ENCODE results near the gene MTR.

The MTR gene

DNA sequence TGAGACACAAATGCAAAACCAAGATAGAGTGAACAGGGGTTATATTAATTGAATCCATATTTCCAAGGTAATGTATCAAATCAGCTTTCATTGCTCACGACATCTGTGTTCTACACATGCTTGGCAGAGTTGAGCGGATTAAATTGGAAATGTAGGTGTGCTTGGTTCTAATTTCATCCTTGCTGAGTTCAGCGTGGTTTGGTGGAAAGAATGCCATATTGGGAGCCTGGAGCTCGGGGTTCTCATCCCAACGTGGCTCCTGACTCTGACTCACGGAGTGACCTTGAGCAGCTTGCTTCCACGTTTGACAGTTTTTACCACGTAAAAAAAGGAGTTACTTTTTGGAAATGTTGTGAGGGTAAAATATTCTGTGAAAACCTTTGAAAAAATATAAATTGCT, 92.0 kb downstream of the MTR start:
- TF ChIP-seq, protein P1, sequence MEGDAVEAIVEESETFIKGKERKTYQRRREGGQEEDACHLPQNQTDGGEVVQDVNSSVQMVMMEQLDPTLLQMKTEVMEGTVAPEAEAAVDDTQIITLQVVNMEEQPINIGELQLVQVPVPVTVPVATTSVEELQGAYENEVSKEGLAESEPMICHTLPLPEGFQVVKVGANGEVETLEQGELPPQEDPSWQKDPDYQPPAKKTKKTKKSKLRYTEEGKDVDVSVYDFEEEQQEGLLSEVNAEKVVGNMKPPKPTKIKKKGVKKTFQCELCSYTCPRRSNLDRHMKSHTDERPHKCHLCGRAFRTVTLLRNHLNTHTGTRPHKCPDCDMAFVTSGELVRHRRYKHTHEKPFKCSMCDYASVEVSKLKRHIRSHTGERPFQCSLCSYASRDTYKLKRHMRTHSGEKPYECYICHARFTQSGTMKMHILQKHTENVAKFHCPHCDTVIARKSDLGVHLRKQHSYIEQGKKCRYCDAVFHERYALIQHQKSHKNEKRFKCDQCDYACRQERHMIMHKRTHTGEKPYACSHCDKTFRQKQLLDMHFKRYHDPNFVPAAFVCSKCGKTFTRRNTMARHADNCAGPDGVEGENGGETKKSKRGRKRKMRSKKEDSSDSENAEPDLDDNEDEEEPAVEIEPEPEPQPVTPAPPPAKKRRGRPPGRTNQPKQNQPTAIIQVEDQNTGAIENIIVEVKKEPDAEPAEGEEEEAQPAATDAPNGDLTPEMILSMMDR (IDR thresholded peaks at IDR 0.05; ENCODE audit: insufficient read depth, low read depth, low read length, missing control alignments) = no peak
- no peak for DNase-seq (ENCODE audit: low read depth)
- no peak overlapping the region for H3K4me3 ChIP-seq (ENCODE audit: low read length)

DNA sequence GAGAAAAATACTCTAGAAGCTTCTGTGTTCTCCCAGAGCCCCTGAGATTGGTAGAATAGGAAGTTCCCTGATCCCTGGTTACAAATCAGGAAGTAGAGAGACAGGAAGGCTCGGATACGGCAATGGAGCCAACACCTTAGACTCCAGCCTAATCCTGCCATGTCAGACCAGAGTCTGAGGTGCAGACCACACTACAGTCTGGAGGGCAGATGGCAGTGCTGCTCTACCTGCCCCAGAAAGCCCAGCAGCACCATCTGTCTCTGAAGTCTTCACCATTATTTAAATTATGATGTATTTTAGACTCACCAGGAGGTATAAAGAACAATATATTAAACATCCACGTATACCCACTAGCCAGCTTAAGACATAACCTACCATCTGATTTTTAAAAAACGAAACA, 93.0 kb downstream of the MTR start:
- DNase-seq (ENCODE audit: low read depth) = no peak
- no peak overlapping the region for H3K4me3 ChIP-seq (ENCODE audit: low read length)
- TF ChIP-seq, protein P1 (IDR thresholded peaks at IDR 0.05; ENCODE audit: insufficient read depth, low read depth, low read length, missing control alignments) = no peak

DNA sequence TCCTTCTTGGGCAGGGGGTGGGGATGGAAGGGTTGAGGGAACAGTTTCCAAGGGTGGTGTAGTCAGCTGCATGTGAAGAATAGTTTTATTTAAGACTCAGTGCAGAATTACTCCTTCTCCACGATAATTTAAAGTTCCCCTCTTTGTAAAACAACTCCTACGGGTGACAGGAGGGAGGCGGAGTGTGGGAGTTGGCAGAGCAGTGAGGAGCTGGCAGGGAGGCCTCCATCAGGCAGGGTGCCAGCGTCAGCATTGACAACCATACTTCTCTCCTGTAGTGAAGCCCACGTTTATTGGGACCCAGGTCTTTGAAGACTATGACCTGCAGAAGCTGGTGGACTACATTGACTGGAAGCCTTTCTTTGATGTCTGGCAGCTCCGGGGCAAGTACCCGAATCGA, 93.8 kb downstream of the MTR start:
- no peak overlapping the region for H3K4me3 ChIP-seq (ENCODE audit: low read length)
- TF ChIP-seq, protein P1 (IDR thresholded peaks at IDR 0.05; ENCODE audit: insufficient read depth, low read depth, low read length, missing control alignments) = no peak
- no peak for DNase-seq (ENCODE audit: low read depth)

DNA sequence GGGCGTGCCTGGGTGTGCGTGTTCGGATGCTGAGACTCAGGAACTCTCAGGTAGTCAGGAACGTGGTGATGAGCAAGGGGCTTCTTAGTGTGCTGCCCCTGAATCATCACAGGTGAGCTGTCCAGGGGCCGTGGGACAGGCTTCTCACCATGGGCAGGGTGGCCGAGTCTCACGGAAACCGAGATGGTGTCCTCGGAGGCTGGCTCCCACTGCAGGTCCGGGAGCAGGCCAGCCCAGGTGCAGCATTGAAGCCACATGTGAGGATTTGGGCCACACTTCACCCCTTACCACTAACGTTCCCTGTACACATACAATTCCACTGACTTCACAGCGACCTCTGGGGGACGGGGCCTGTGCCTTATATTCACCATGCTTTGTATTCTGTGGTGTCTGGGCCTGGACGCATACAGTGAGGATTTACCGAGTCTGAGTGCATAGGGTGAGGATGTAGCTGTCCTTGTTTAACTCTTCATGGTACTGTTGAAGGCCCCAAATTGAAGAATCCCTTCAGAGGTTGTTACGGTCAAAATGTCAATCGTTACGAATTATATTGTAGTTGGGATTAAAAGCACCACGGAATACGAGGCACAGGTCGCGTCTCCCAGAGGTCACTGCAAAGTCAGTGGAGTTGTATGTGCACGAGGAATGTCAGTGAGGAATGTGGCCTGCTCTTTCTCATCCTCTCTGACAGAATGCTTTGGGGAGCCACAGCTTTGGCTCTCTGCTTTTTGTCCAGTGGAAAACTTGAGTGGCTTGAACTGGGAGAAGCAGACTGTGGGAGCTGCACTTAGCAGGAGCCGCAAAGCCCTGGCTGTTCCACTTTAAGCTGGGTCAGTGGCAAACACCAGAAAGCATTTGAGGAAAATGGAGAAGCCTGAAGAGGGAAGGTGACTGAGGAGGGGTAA, 95.3 kb downstream of the MTR start:
- TF ChIP-seq, protein P1 (IDR thresholded peaks at IDR 0.05; ENCODE audit: insufficient read depth, low read depth, low read length, missing control alignments) = no peak
- H3K4me3 ChIP-seq (ENCODE audit: low read length) = no peak overlapping the region
- DNase-seq (ENCODE audit: low read depth) = no peak

DNA sequence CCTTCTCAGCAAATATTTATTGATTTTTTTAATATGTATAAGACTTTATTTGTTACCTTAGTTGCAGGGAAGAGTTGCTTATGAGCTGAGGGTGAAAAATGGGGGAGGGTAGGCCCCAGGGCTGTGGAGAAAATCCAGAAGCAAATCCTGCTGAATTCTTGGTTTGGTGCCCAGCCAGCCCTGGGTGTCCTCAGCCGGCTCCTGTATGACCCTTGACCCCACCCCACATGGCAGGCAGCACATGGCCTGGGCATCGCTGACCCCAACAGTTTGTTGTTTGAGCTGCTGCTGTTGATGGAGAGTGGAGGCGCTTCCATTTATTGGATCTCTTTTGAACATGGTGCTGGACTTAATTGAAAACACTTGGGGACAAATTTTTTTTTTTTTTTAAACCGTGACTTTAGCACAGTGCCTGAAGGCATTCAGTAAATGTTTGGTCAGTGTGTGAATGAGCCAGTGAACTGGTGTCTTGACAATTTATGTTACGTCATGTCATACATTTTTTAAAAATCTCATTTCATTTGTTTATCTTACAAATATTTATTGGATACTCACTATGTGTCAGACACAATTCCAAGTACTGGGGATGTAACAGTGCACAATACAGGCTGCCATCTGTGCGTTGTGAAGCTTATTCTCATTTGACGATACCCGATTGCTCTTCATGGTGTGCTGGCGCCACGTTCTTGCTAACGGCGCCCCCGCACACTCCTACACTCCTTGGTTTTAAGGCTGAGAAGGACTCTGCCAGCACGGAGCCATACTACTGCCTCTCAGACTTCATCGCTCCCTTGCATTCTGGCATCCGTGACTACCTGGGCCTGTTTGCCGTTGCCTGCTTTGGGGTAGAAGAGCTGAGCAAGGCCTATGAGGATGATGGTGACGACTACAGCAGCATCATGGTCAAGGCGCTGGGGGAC, 98.8 kb downstream of the MTR start:
- H3K4me3 ChIP-seq (ENCODE audit: low read length) = no peak overlapping the region
- no peak for DNase-seq (ENCODE audit: low read depth)
- TF ChIP-seq, protein P1 (IDR thresholded peaks at IDR 0.05; ENCODE audit: insufficient read depth, low read depth, low read length, missing control alignments) = no peak

DNA sequence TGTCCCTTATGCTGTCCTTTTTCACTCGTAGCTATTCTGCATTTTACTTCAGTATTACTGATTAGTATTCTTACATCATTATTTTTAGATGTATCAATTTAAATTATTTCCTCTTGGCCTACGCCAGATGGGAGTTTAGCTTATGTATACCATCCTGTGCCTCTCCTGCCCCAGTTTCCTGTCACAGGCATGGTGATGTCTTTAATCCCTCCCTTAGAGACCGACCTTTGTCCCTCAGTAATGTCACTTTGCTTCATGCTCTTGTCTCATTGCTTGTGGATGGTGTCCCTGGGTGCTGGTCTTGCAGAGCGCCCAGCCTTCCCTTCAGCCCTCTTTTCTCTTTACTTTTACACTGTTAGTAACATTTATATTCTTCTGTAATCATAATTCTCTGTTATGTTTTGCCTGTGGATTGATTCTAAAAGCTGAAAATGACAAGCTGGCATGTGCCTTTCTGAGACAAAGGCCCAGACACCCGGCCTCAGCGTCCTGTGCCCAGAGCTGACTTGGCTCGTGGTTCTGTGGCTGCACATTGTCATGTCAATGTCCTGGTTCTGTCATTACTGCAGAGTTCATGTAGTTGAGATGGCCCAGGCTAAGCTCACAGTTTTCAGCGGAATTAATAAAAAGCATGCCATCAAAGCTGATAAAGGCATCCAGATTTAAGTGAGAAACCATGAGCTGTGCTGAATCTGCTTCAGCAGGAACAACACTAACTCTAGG, 100.7 kb downstream of the MTR start:
- no peak for DNase-seq (ENCODE audit: low read depth)
- H3K4me3 ChIP-seq (ENCODE audit: low read length) = no peak overlapping the region
- TF ChIP-seq, protein P1 (IDR thresholded peaks at IDR 0.05; ENCODE audit: insufficient read depth, low read depth, low read length, missing control alignments) = no peak

All from epithelial cell of esophagus (primary cell).